GM21447 (cell line): Measurements from ENCODE around the gene BAG5.

Source experiments
- ATAC-seq: cut with Tn5 transposase; IDR thresholded peaks from one replicate; pipeline ENCODE4 v1.9.1; 2021; ENCODE audit not compliant: unreplicated experiment

BAG5 gene

DNA sequence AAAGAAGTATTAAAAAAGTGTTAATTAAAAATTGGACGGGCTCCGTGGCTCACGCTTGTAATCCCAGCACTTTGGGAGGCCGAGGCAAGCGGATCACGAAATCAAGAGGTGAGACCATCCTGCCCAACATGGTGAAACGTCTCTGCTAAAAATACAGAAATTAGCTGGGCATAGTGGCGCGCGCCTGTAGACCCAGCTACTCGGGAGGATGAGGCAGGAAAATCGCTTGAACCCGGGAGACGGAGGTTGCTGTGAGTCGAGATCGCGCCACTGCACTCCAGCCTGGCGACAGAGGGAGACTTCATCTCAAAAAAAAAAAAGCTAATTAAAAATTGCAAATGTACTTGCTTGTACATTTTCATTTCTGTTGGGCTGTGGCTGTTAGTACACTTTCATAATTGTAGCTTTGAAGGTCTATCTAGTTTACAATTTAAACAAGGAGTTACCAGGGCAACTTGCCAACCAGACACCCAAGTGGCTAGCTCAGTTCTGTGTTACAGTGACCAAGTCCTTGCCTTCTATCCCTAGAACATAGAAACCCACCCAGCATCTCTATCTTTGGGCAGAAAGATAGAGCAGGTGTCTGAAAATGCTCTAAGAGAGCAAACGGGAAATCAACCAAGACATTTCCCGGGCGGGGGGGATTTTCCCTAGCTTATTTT lies 1.5 kb upstream of the BAG5 start:
- ATAC-seq: no peak

DNA sequence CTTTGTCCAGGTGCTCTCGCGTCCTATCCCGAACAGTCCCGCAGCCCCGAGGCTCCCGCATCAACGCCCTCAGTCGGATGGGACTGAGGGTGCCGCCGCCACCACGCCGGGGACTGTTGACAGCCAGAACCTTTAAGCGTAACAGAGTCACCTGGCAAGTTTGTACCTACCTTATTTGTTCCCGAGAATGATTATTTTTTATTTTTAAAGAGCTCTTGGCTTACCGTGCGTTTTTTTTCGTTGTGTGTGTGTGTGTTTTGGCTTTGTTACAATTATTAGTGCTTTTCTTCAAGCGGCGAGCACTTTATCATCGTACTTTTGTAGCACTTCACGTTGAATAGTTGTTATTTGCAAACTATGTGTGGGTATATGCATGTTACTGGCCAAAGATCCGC lies 766 bp upstream of the BAG5 start:
- ATAC-seq: no peak

DNA sequence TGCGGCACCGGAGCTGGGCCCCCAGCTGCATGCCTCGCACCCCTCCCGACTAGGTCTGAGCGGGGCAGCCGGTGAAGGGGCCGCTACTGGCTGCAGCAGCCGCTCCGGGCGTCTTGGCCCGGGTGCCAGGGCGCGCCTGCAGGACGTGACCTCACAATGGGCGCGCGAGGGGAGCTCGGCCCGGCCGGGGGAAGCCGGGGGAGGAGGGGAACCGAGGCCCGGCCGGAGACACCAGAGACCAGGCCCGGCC lies 353 bp downstream of the BAG5 start:
- ATAC-seq: peak; percentile 48

DNA sequence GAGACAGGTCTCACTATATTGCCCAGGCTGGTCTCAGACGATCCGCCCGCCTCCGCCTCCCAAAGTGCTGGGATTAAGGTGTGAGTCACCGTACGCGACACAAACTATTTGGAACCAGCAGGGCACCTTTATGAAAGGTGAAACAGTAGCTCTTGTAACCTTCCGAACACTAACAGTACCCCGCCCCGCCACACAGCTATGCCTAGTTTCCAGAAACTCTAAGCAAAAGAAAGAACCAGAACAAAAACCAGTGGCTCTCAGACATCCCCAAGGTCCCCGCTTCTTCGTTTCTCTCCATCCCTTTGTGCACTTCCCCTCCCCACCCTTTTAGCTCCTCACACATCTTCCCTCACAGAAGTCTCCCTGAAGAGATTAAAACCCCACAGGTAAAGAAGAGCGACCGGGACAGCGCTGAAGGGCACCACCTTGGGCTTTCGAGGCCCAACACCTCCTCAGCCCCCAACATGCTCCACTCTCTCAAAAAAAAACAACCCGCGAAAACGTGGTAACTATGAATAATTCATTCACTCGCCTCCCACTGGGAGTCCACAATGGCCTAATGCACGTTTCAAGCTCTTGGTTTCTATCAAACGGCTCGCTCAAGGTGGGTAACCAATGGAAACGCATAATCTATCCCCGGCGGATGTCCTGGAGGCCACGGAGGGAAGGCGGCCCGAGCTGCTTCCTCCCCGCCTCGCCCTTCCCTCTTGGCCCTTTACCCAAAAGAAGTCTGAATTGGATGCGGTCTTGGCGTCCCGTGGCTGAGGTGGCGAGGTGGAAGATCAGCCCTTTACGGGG lies 877 bp downstream of the BAG5 start:
- ATAC-seq: peak; percentile 26

DNA sequence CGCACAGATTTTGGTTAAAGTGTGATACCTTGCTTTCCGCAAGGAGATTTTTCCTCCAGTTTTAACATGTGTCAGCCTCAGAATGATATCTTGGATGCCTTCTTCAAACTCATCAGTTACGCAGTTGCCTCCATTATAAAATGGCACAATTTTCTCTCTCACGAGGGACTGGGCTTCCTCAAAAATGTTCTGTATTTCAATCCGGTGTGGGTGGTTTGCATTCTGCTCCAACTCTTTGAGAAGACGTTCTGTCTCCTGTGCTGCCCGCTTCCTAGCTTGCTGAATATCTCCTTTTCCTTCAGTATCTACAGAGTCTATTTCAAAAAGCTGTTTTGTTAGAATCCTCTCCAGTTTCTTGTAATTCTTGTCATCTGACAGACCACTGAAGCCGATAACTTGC lies 1.8 kb downstream of the BAG5 start:
- ATAC-seq: no peak

DNA sequence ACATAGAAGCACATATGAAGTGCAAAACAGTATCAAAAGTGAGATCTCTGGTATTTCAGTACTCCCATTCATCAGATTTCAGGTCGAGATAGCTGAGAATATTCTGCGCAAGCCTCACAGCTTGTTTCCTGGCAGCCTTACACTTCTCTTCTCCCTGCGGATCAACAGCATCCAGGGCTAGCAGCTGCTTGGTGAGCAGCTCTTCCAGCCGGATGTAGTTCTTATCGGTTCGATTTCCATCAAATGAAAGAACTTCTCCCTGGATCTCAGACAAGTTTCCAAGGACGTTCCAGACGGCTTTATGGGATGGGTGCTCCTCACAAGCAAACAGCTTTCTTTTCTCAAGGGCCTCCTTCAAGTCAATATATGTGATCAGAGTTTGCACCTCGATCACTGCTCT lies 2.7 kb downstream of the BAG5 start:
- no peak for ATAC-seq

DNA sequence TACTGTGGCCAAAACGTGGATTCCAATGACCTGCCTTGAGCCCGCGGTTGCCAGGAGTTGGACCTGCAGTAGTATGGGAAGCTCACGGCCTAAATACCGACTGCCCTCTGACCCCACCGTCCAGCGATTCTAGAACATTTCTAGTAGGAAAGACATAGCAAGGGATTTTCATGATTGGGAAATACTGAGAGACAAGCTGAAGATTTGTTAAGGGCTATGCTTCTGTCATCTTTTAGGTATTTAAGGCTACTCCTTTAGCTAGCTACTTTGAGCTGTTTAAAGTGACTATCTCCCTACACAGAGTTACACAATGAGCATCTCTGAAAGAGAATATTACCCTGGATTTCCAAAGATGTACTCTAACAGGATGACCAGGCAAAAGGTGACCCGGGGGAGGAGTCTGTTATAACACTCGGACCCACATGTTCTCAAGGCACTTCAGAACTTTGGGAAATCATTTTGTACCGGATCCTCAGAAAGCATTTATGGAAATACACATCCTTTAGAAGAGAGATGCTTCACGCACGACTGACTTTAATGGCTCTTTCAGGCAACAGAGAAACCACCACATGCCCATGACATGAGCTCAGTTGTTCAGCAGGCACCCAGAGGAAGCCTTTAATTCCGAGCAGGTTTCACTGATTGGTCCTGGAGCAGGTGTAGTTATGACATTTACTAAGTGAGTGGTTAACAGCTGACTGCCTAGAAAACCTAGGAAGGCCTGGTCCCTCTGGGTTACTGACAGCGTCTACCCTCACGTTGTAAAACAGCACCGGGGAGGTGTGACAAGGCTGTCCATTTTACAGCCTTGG lies 4.2 kb downstream of the BAG5 start:
- no peak for ATAC-seq

DNA sequence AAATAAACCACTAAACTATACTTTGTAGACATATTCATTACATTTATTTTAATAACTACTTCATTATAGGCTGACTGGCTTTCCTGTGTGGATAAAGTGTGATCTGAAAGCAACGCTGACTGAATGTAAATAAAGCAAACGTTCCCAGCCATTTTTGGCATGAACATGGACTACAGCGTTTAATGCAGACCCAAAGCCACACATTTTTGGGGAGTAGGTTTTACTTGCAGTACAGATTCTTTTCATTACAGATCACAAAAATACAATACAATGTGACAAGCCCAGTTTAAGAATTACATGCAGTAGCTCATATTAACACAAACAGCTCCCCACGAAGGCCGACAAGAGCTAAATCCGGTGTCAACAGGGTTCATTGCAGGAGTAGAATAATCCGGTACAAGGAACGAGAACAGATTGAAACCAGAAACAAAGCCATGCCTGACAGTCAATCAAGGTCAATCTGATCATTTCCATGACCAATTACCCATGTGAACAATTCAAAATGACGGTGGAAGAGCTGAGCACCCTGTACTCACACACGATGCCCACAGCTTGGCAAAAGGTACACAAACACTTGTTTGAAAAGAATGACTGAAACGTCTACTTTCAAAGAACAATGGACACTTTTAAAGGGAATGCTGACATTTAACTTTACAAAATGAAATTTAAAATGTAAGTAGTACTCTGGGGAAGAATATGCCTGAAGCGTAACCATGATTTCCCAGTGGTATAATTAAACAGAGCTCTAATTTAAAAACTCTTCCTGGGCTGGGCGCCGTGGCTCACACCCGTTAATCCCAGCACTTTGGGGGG lies 5.3 kb downstream of the BAG5 start:
- no peak for ATAC-seq

DNA sequence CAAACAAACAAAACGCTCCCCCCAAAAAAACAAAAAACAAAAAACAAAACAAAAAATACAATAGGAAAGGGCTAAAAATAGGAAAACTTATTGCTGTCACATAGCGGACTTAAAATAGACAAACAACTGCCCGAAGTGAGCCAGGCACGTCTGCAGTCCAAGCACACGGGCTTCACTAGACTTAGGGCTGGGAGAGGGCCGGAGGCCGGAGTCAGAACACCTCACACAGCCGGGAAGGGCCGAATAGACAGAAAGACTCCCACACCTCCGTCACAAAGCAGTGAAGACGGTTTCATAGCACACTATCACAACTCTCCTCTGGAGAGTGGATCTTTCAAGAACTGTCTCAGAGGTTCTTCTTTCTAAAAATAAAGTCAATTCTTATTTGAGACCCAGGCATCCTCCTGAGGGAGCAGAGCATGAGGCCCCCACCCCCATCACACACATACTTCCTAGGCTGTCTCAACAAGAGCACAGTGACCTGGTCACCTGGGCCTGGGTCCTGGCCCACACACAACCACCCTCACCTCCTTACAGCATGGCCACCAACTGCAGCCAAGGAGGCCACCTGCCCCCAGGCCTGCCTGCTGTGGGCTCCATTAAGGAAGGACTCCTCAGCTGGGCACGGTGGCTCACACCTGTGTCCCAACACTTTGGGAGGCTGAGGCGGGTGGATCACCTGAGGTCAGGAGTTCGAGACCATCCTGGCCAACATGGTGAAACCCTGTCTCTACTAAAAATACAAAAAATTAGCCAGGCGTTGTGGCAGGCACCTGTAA lies 6.7 kb downstream of the BAG5 start:
- no peak for ATAC-seq

DNA sequence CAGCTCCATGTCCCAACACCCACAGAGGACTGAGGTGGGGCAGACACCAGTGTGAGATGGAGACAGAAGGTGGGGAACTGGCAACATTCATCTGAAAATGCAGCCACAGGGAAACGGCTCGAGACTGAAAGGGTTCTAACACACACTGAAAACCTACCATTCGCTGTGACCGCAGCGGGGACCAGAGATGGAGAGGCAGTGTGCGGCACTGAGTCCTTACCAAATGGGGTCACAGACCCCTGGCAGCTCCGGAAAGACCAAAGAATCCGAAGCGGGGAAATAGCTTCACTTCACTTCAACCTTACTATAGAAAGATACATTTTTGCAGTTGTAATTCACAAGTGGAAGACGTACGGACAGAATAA lies 9.6 kb downstream of the BAG5 start:
- no peak for ATAC-seq

DNA sequence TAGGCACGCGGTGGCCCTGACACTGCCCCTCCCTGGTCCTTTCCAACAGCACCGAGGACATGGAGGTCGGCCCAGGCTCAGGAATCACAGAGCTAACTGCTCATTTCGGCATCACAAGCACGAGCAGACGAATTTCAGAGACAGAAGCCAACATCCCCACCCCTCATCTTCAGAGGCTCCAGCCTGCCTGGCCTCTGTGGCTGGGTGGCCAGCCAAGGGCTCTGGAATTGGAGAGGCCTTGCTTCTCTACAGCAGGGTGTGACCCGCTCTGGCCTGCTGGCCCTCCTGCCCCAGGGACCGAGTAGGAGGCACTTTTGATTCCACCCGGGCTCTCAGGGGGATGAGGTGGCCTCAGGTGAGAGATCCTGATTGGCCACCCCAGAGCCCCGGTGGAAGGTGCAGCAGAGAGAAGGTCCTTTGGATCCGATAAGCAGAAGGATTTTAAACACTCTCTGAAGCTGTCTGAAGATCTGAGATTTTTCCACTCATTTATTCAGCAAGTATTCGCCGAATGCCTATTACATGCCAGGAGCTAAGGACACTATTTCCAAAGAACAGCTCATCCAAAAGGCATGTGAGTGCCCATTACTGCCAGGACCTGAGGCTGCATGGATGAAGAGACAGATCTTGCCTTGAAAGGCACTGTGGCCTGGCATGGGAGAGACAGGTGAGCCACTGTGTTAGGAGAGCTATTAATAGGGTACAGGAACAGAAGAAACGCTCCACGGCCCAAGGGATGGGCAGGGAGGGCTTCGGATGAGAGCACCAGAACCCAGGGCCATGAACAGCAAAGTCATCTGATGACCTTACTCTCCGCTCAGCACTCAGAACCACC lies 10.2 kb downstream of the BAG5 start:
- no peak for ATAC-seq

DNA sequence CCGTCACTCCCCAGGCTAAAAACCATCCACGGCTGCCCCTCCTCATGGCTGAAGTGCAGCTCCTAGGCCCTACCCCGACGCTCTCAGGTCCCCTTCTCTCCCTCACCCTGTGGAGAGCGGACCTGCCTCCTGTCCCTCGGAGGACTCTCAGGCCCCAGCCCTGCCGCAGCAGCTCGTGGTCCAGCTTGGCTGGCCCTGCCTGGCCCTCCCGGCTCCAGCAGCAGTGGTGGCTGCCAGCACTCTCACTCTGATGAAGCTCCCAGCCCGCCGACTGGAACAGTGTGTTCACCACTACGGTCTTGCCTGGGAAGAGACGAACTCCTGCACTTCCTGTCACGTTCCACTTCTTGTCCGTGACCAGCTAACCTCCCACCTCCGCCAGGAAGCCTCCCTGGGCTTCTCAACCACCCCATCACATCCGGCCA lies 11.1 kb downstream of the BAG5 start:
- no peak for ATAC-seq

DNA sequence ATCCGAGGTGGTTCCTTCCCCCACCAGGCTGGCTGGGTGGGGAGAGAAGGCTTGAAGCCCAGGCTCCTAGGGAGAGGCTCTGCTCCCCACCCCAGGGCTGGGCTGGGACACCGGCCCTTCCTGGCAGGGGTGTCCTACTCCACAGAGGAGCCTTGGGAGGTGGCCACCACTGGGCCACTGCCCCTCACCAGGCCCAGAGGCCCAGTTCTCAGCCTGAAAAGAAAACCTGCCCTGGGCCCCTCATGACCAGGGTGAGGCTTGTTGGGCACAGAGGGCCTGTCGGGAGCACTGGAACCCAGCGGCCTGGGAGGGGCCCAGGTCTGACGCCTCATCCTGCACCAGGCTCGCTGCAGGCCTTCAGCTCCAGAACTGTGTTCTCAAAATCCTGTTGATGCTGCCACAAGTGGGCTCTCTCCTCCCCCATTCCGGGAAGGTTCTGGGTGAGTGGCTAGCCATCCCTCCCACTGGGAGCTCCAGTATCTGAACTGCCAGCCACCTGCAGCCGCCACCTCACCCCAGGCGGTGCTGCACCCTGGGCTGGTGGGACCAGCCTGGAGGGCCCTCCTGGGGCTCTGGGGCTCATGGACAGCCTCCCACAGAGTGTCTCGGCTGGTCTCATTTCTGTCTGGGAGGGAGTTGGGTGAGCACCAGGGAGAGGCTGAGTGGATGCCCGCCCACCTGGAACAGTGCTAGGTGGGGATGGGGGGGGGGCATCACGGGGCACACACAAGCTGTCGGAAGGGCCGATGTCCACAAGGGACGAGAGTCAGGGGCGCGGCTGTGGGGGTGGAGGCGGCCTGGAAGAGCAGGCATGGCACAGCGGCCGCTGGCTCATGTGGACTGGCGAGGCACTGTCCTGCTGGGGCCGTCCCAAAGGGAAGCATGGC lies 11.8 kb downstream of the BAG5 start:
- ATAC-seq: no peak

DNA sequence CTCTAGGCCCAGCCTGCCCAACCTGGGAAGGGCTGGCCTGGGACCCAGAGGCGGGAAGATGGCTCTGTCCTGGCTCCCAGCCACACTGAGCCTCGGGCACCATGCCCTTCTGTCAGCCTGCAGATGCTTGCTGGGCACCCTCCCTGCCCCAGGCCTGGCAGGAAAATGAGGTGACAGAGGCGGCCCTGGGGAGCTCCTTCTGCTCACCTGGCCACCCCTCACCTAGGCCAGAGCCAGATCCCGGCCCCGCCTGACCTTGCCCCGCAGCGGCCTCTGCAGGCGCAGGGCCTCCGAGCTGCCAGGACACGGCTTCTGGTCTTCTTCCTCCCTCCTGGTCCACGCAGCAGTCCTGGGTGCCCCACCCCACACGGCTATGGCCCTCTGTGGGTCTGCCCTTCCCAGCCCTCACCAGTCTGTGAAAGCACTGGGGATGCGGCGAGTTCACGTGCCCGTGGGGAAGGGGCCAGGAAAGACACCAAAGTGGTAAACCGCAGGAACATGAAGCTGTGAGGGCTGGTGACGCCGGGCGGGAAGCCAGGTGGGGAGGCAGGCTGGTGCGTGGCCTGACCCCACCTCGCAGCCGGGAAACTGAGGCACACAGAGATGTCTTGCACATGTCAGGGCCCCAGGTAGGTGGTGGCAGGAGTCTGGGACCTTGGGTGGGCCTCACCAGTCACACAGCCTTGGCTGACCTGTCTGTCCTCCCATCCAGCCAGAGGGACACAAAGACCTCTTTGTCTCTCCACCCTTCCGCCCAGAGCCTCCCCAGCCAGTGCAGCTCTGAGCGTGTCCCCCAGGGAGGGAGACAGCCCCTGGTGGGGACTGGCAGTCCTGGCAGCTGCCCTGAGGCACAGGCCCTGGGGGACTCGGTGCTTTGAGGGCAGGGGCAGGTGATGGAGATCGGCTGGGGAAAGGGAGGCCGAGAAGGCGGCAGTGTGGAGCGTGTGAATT lies 12.8 kb downstream of the BAG5 start:
- no peak for ATAC-seq

DNA sequence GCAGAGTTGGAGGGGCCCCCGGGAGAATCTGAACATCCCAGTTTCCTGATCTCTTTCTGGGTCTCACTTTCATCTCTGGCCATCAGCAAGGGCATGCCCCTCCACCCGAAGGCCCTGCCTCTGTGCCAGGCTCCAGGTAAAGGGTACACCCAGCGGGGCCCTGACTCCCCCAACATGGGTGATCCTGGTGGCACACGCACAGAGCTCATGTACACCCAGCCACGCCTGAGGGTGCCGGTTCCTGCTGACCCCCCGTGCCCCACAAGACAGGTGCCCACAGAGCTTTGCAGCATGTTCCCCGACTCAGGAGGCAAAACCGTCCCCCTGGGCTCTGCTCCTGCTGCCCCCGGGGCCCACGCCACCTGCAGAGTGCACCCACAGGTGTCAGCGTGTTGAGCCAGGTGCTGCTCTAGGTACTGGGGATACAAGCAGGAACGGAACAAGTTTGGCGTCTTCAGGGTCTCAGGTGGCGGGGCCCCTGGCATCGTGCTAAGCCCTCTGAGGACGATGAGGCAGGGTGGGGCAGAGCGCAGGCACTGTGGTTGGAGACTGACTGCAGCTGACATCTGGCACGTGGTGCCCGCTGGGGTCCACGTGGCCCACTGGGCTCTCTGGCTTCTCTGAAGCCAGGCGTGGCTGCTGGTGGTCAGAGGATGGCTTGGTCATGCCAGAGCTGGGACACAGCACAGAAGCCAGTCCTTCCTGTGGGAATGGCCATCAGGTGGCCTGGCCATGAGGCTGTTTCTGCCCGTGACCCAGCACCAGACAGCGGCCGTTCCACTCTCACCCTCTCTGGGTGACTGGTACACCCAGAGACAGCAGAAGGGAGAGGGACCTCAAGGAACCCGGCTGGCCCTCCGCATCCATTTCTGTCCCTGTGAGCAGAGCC lies 13.8 kb downstream of the BAG5 start:
- ATAC-seq: no peak

DNA sequence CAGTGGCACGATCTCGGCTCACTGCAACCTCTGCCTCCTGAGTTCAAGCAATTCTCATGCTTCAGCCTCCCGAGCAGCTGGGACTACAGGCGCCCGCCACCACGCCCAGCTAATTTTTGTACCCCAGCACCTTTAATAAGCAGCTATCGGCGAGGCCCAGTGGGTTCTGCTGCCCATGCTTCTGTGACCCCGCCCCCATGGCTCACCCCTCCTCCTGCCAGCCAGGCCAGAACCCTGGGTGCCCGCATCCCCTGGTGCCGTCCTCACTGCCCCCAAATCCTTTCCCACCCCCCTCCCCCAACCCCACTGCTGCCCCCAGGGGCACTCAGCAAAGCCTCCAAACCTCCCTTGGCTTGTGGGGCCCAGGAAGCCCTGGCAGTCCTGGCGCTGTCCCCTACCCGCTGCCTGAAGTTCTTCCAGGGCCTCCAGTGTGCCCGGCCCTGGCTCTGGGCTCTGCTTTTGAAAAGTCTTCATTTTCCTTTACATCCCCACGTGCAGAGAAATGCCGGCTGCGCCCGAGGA lies 14.5 kb downstream of the BAG5 start:
- no peak for ATAC-seq
